ENCODE data around the gene BRK1.
"Not testable (repeated sequence)": the region's sequence is repeated elsewhere in the genome, so short reads cannot be mapped to it uniquely, and the experiment has no call there.

BRK1 gene

GRCh38 chr3:10115326-10116137 lies at the start of gene BRK1:
Gene BRK1, plus strand, starts transcription at chr3:10115675. Its CDS starts 27 bp downstream, at chr3:10115702.
- intact Hi-C loops (cut with DNase I; ENCODE audit: low total_unique reads) = no loop called here
- Histone ChIP-seq H3K27ac (peak within 1 kb of the TSS; percentile 77 to 88), H3K27me3 (no peaks in the 10 kb centered on the region), H3K4me3 (peak within 1 kb of the TSS; percentile 68 to 90), H3K36me3 (peaks cover 0 to 4% (median 3%) of the 10 kb centered on the region in 3 donors), H3K9me3 (no peaks in the 10 kb centered on the region), H3K4me1 (peaks cover 0 to 40% (median 25%) of the 10 kb centered on the region in 4 donors)
- peak; percentile 96 for DNase-seq
- peak in 1 of 2 experiments; percentile 14 for TF ChIP-seq CTCF (IDR thresholded peaks at IDR 0.05)

- H3K27me3 ChIP-seq; H3K36me3 ChIP-seq; DNase-seq; H3K27ac ChIP-seq; H3K9me3 ChIP-seq; H3K4me3 ChIP-seq; intact Hi-C loops (cut with DNase I; ENCODE audit: low total_unique reads); H3K4me1 ChIP-seq: not testable (repeated sequence)
Measured at GRCh38 chr3:10070077-10070476, 45.4 kb upstream of the BRK1 start.

- Histone ChIP-seq H3K27ac (no peak overlapping the region), H3K4me3 (no peak overlapping the region), H3K27me3 (no peaks in the 10 kb centered on the region), H3K4me1 (no peaks in the 10 kb centered on the region), H3K36me3 (no peaks in the 10 kb centered on the region), H3K9me3 (no peaks in the 10 kb centered on the region)
- TF ChIP-seq CTCF (IDR thresholded peaks at IDR 0.05) = no peak
- DNase-seq = no peak
- intact Hi-C loops (cut with DNase I; ENCODE audit: low total_unique reads) = no loop called here
Measured at GRCh38 chr3:10074666-10075065, 40.8 kb upstream of the BRK1 start.

- no peak for DNase-seq
- intact Hi-C loops (cut with DNase I; ENCODE audit: low total_unique reads) = no loop called here
- H3K4me1 ChIP-seq = no peaks in the 10 kb centered on the region
- no peak overlapping the region for H3K4me3 ChIP-seq
- no peaks in the 10 kb centered on the region for H3K9me3 ChIP-seq
- H3K27me3 ChIP-seq = no peaks in the 10 kb centered on the region
- no peak for TF ChIP-seq CTCF (IDR thresholded peaks at IDR 0.05)
- H3K36me3 ChIP-seq = no peaks in the 10 kb centered on the region
- H3K27ac ChIP-seq = no peak overlapping the region
Measured at GRCh38 chr3:10081871-10082270, 33.6 kb upstream of the BRK1 start.

- no peaks in the 10 kb centered on the region for H3K4me1 ChIP-seq
- intact Hi-C loops (cut with DNase I; ENCODE audit: low total_unique reads) = no loop called here
- no peak overlapping the region for H3K4me3 ChIP-seq
- H3K36me3 ChIP-seq = no peaks in the 10 kb centered on the region
- H3K27ac ChIP-seq = no peak overlapping the region
- DNase-seq = no peak
- no peaks in the 10 kb centered on the region for H3K9me3 ChIP-seq
- H3K27me3 ChIP-seq = no peaks in the 10 kb centered on the region
- TF ChIP-seq CTCF (IDR thresholded peaks at IDR 0.05) = no peak
Measured at GRCh38 chr3:10085738-10086137, 29.7 kb upstream of the BRK1 start.

GRCh38 chr3:10088256-10088655 lies 27.2 kb upstream of the BRK1 start:
- no peak for DNase-seq
- Histone ChIP-seq H3K4me1 (no peaks in the 10 kb centered on the region), H3K9me3 (no peaks in the 10 kb centered on the region), H3K27ac (no peak overlapping the region), H3K4me3 (no peak overlapping the region), H3K36me3 (no peaks in the 10 kb centered on the region), H3K27me3 (no peaks in the 10 kb centered on the region)
- no peak for TF ChIP-seq CTCF (IDR thresholded peaks at IDR 0.05)
- intact Hi-C loops (cut with DNase I; ENCODE audit: low total_unique reads) = no loop called here

Data from tibial artery (tissue), 4 donors.